RWPE1 (cell line): ENCODE measurements around the gene GDF3.

ENCODE experiments used
- CTCF ChIA-PET: fragments of 350-600 bp; sonication (Branson Sonifier 250); formaldehyde crosslinking; extraction: SDS; loops from one replicate; lab custom pipeline; 2021; lab: Yijun Ruan, JAX
- POLR2A ChIA-PET: fragments of 400-600 bp; formaldehyde crosslinking; extraction: SDS; loops from one replicate; lab custom pipeline; 2020; ENCODE audit warnings: antibody characterized with exemption; ENCODE audit not compliant: low non-redundant PET; lab: Yijun Ruan, JAX
- DNase-seq: peaks from one replicate; pipeline ENCODE4 v3.0.0; 2012; ENCODE audit warnings: low spot score
- H3K27ac ChIP-seq: fragments of 450-650 bp; 2 replicates; pipeline ENCODE4 v1.5.1; 2017
- TF ChIP-seq, protein P1 (sequence below): fragments of 450-650 bp; conservative IDR thresholded peaks from 2 replicates; pipeline ENCODE4 v1.5.1; 2017; ENCODE audit warnings: low read depth, mild to moderate bottlenecking

Gene GDF3

DNA sequence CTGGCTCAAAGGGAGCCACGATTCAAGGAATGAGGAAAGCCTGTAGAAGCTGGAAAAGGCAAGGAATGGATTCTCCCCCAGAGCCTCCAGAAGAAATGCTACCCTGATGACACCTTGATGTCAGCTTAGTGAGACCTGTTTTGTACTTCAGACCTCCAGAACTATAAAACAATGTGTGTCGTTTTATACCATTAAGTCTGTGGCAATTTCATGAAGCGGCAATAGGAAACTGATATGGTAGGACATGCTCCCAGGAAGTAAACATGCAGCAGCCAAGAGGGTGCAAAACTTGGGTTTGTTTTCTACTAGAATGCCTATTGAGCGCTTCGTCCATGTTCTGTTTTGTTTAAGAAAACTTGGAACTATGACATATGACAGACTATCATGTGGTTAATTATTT is 27.4 kb downstream of the GDF3 start:
- ChIA-PET CTCF (no interaction called here), POLR2A (no interaction called here)
- no peak overlapping the region for H3K27ac ChIP-seq
- TF ChIP-seq, protein P1, sequence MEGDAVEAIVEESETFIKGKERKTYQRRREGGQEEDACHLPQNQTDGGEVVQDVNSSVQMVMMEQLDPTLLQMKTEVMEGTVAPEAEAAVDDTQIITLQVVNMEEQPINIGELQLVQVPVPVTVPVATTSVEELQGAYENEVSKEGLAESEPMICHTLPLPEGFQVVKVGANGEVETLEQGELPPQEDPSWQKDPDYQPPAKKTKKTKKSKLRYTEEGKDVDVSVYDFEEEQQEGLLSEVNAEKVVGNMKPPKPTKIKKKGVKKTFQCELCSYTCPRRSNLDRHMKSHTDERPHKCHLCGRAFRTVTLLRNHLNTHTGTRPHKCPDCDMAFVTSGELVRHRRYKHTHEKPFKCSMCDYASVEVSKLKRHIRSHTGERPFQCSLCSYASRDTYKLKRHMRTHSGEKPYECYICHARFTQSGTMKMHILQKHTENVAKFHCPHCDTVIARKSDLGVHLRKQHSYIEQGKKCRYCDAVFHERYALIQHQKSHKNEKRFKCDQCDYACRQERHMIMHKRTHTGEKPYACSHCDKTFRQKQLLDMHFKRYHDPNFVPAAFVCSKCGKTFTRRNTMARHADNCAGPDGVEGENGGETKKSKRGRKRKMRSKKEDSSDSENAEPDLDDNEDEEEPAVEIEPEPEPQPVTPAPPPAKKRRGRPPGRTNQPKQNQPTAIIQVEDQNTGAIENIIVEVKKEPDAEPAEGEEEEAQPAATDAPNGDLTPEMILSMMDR = no peak
- no peak for DNase-seq

DNA sequence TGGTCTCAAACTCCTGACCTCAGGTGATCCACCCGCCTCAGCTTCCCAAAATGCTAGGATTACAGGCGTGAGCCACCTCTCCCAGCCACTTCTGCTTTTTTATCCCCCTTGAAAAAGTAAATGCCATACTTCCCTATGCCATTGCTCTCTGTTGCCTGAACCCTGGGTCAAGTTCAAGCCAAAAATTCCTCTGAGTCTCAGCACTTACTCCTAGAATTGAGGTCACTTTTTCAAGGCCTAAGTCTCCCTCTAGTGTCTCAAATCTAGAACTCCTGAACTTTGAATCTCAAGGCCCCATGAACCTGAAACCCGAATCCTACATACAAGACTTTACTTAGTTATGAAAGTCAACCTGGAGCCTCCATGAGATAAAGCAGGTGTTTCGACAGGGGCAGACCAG is 28.4 kb downstream of the GDF3 start:
- CTCF ChIA-PET = no interaction called here
- POLR2A ChIA-PET = no interaction called here
- TF ChIP-seq, protein P1 = no peak
- no peak overlapping the region for H3K27ac ChIP-seq
- DNase-seq = peak; percentile 10

DNA sequence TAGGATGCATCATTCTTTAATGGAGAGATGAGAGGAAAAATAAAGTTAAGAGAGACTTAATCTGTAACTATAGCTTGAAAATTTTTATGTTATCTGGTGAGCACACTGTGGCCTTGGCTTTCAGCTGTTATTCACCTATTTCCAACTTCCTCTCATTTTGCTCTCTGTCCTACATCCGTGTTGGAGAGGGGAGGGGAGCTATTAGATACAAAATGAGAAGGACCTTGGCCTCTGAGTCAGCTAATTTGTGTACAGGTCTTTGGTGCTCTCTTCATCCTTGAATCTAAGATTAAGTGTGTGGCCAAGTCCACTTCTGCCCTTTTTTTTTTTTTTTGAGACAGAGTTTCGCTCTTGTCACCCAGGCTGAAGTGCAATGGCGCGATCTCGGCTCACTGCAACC is 29.0 kb downstream of the GDF3 start:
- ChIA-PET CTCF (no interaction called here), POLR2A (no interaction called here)
- DNase-seq = no peak
- no peak overlapping the region for H3K27ac ChIP-seq
- TF ChIP-seq, protein P1 = no peak

DNA sequence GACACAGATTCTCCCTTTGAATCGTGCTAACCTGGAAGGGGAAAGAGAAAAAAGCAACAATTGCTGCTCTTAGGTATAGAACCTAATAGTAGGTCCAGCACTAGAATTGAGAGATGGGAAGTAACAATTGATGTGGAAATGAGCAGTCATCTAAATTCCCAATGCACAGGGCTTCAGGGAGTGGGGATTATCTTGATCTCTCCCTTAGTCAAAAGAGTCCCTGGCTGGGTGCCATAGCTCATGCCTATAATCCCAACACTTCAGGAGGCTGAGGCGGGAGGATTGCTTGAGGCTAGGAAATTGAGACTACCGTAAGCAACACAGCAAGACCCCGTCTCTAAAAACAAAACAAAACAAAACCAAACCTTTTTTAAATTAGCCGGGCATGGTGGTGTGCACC is 33.8 kb downstream of the GDF3 start:
- H3K27ac ChIP-seq = no peak overlapping the region
- TF ChIP-seq, protein P1 = no peak
- ChIA-PET POLR2A (no interaction called here), CTCF (interaction anchor here (0.6 kb wide), 1 partner anchor 61 kb away, joined by 3 read pairs; no protein-coding TSS in a partner anchor)
- DNase-seq = no peak

DNA sequence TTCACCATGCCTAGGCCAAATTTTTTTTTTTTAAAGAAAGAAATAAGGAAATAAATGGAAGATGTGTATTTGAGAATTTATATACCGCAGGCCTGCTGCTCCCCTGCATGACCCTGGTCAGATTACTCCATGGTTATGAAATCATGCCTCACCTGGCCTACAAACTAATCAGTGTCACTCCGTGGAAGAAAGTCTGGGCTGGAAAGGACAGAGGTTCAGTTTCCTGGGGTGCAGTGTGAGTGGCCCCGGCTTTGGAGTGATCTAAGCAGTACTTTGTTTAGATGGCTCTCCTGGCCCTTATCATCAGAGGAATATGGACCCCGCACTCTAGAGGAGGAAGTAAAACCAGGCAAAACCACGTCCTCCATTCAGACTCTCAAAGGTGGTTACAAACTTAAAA is 39.5 kb downstream of the GDF3 start:
- H3K27ac ChIP-seq = no peak overlapping the region
- ChIA-PET POLR2A (no interaction called here), CTCF (no interaction called here)
- TF ChIP-seq, protein P1 = no peak
- DNase-seq = no peak

DNA sequence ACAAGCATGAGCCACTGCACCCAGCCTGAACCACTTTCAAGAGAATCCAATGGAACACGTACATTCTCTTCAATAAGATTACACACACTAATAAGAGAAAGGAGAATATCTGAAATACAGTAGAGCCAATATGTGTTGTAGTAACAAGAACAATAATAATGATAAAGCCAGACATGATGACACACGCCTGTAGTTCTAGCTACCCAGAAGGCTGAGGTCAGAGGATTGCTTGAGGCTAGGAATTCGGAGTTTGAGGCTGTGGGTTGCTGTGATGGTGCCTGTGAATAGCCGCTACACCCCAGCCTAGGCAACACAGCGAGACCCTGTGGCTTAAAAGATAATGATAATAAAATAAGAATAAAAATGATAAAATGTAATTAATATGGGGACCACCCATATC is 45.5 kb downstream of the GDF3 start:
- ChIA-PET CTCF (no interaction called here), POLR2A (no interaction called here)
- H3K27ac ChIP-seq = no peak overlapping the region
- TF ChIP-seq, protein P1 = no peak
- no peak for DNase-seq
